ENCODE data around the gene ANKS1B.

Gene ANKS1B

DNA sequence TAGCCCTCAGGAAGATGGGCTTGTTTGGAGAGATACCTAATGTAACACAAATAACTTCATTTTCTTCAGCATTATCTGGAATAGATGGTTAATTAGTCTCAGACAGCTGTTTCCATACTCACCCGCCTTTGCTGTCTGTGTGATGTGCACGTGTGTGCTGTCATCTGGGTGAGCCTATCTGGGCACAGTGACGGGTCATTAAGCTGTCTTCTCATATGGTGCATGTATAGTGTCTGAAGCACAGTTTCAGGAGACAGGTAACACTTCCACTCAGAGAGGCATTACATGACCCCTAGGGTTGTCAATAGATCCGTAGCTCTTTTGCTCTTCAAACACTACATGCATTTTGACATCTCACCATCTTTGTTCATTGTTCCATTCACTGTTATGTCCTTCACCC is 846.3 kb downstream of the ANKS1B start:
- no peak for DNase-seq (ENCODE audit: low read depth in 2 of 2, low spot score in 1 of 2)

DNA sequence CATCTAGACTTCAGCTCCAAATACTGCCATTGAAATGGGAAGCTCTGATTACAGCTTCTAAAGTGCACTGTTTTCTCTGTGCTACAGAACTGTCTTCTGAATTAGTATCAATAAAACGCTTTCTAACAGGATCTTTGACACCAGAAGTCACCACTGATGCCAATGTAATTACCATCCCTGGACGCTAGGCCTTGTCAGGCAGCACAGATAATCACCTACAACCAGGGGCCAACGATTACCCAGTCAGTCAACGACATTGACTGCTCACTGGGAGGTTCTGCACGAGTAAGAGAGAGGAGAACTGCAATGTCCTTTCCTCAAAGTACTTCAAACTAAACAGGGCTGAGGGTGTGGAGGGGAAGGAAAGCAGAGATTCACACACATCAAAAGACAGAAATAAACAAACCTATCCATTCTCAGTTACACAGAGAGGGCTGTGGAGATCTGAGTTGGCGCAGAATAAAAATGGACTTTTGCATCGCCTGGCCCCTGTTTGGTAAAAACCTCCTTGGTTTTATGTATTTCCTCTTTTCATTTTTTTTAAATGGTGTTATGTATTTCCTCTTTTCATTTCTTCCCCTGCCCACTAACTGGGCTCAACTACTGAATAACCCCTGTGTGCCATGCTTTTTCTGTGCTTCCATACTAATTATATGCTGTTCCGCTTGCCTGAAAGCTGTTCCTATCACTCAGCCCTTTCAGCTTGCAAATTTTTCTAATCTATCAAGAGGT is 847.4 kb downstream of the ANKS1B start:
- DNase-seq (ENCODE audit: low read depth in 2 of 2, low spot score in 1 of 2): no peak

GRCh38 chr12:99136516-99136915 is 848.2 kb downstream of the ANKS1B start:
- no peak for DNase-seq (ENCODE audit: low read depth in 2 of 2, low spot score in 1 of 2)

DNA sequence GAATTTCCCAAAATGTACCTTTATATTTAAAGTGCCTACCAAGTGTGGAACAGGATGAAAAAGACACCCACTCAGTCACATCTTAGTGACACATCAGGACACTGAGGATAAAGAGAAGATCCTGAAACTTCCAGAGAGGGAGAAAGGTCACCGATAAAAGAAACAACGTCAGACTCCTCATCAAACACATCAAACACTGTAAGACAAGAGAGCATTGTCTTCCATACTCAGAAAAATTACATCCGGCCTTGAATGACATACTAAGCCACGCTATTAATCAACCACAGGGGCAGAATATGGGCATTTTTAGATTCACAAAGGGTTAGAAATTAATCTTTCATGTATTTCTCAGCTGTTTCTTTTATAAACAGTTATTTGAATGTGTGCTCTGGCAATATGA is 849.4 kb downstream of the ANKS1B start:
- DNase-seq (ENCODE audit: low read depth in 2 of 2, low spot score in 1 of 2): no peak

GRCh38 chr12:99133401-99133800 is 851.3 kb downstream of the ANKS1B start:
- DNase-seq (ENCODE audit: low read depth in 2 of 2, low spot score in 1 of 2): no peak

DNA sequence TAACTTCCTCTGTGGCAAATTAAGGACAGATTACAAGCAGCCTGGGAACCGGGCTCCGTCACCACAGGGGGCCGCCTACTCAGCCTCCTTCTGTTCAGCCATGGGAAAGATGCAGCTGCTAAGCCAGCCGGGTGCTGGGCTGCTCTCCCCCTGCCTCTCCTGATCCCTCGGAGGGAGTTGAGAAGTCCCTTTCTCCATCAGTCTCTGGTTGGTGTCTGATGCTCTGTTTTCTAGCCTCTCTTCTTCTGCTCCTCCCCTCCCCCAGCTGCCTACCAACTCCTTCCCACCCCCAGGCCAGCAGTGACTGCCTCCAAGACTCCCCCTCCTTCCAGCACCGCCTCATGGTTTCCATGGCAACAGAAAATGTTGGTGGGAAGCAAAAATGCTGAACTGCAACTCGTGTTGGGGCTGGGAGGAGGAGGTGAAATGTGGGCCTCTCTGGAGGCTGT is 853.0 kb downstream of the ANKS1B start:
- DNase-seq (ENCODE audit: low read depth in 2 of 2, low spot score in 1 of 2): no peak

DNA sequence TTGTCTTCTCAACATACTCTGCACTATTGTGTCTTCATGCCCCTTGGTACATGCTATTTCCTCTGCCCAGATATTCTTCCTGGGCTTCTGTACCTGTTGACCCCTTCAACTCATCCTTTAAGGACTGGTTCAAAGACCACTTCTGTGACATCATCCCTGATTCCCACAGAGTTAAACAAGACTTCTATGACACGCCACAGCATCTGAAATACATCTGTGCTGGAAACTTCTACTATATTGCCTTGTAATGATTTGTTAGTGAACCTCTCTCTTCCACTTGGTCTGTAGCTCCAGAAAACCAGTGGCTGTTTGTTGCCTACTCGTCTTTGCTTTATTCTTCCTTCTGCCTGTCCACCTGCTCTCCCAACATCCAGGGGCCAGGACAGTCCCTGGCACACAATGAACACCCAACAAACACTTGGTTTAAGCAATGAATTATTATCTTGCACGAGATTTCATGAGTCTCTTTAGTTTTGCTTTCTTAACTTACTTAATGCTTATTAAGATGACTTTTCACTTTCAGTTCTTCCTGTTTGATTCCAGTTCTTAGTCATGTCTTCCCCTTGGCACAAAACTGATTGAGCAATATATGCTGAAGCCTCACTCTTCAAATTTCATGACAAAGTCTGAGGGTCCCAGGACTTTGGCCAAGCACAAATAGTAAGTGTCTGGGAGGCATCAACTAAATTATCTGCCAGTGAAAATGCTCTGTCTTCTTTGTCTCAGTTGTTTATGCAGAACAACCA is 853.8 kb downstream of the ANKS1B start:
- no peak for DNase-seq (ENCODE audit: low read depth in 2 of 2, low spot score in 1 of 2)

GRCh38 chr12:99128246-99128802 is 856.4 kb downstream of the ANKS1B start:
- no peak for DNase-seq (ENCODE audit: low read depth in 2 of 2, low spot score in 1 of 2)

DNA sequence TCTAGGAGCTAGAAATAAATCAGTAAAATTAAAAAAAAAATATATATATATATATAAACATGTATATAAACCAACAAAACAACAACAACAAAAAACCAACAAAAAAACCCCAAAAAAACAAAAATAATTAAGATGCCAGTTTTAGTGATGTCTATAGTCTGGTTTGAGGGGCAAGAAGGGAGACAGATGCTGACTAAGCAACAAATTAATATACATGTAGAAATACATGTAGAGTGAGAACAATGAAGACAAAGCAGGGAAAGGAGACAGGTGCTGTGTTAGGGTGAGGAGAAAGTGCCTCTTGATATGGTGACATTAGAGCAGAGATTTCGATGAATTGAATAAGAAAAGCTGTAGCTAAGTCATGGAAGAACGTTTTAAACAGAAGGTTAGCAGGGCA is 861.8 kb downstream of the ANKS1B start:
- no peak for DNase-seq (ENCODE audit: low read depth in 2 of 2, low spot score in 1 of 2)

- no peak for DNase-seq (ENCODE audit: low read depth in 2 of 2, low spot score in 1 of 2)
Observed at GRCh38 chr12:99122496-99122895, 862.2 kb downstream of the ANKS1B start.

GRCh38 chr12:99121546-99121945 is 863.2 kb downstream of the ANKS1B start:
- no peak for DNase-seq (ENCODE audit: low read depth in 2 of 2, low spot score in 1 of 2)

GRCh38 chr12:99119943-99120342 is 864.8 kb downstream of the ANKS1B start:
- no peak for DNase-seq (ENCODE audit: low read depth in 2 of 2, low spot score in 1 of 2)

- no peak for DNase-seq (ENCODE audit: low read depth in 2 of 2, low spot score in 1 of 2)
Observed at GRCh38 chr12:99119449-99119848, 865.3 kb downstream of the ANKS1B start.

GRCh38 chr12:99111600-99111999 is 873.1 kb downstream of the ANKS1B start:
- DNase-seq (ENCODE audit: low read depth in 2 of 2, low spot score in 1 of 2): no peak

GRCh38 chr12:99110868-99111267 is 873.9 kb downstream of the ANKS1B start:
- DNase-seq (ENCODE audit: low read depth in 2 of 2, low spot score in 1 of 2): no peak

- no peak for DNase-seq (ENCODE audit: low read depth in 2 of 2, low spot score in 1 of 2)
Observed at GRCh38 chr12:99110212-99110611, 874.5 kb downstream of the ANKS1B start.

GRCh38 chr12:99108924-99109323 is 875.8 kb downstream of the ANKS1B start:
- no peak for DNase-seq (ENCODE audit: low read depth in 2 of 2, low spot score in 1 of 2)

- DNase-seq (ENCODE audit: low read depth in 2 of 2, low spot score in 1 of 2): no peak
Observed at GRCh38 chr12:99099786-99100185, 885.0 kb downstream of the ANKS1B start.

- no peak for DNase-seq (ENCODE audit: low read depth in 2 of 2, low spot score in 1 of 2)
Observed at GRCh38 chr12:99097171-99097570, 887.6 kb downstream of the ANKS1B start.

- no peak for DNase-seq (ENCODE audit: low read depth in 2 of 2, low spot score in 1 of 2)
Observed at GRCh38 chr12:99093166-99093565, 891.6 kb downstream of the ANKS1B start.

DNA sequence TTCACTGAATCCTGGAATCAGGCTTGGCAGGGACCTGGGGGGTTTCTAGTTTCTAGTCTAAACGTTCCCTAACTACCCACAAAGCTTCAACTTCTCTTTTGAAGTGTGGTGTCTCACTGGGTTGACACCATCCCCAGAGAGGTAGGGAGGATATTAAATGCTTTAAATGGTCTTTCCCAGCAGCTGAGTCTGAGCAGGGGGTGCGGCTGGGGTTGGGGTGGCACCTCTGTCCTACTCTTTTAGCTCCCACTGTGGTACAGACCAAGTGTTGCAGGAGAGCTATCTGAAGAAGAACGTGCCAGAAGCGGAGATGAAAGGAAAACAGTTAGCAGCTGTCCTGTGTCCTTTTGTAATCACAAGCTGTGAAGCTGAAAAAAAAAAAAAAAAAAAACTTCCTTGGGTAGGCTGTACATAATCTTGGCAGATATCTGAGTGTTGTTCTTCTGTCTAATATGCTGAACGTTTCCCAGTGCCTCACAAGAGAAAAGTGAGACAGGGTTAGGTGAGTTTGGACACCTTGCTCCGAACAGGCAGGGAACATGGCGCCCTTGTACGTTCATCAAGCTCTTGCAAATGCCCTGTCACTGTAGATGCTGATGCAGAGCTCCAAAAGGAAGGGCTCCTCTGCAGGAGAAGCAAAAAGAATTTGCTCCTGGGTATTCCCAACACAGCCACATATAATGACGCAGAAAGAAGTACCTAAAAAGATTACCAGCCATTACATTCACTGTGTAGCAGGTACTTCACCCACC is 892.5 kb downstream of the ANKS1B start:
- DNase-seq (ENCODE audit: low read depth in 2 of 2, low spot score in 1 of 2): no peak

DNA sequence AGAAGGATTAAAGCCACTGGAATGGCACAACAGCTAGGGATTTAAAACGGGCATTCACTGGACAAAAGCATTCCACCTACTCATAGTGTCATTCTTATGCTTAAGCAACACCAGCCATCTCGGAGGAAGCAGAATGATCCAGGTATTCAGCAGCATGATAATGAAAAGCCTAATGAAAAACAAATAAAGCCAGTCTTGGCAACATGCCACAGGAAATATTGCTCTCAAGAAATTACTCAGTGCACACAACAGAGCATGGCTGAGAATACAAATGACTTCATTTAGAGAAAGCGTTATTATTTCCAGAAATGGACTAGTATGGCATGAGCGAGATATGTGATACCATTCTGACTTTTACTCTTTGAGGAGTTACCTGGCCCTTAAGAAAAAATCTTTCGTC is 897.5 kb downstream of the ANKS1B start:
- DNase-seq (ENCODE audit: low read depth in 2 of 2, low spot score in 1 of 2): no peak
